Neural cell (in vitro differentiated cells): ENCODE measurements around the gene SF1. TPM values are rescaled to one million over a fixed set of nuclear protein-coding genes. Genes with fewer than 3 reads are reported as not detected.

Experiments used
- H2AFZ ChIP-seq: fragments of 200-600, 300-800 bp; sonication (generic), shearing (Covaris generic); 2 replicates; pipeline ENCODE4 v1.6.0; 2014; ENCODE audit warnings: low read depth, mild to moderate bottlenecking, antibody characterized with exemption, low read length, moderate library complexity
- H3F3A ChIP-seq: fragments of 200-600 bp; shearing (Covaris generic); 2 replicates; pipeline ENCODE4 v1.6.1; 2016; ENCODE audit warnings: mild to moderate bottlenecking, moderate library complexity, mixed read lengths, antibody characterized with exemption, low read length; ENCODE audit not compliant: insufficient read depth, poor library complexity, severe bottlenecking
- H3K27ac ChIP-seq: fragments of 200-600, 300-800 bp; sonication (generic), shearing (Covaris generic); 2 replicates; pipeline ENCODE4 v1.5.1; 2014; ENCODE audit warnings: mild to moderate bottlenecking, low read length, moderate library complexity
- H3K27me3 ChIP-seq: fragments of 300-800, 200-600 bp; sonication (generic), shearing (Covaris generic); 2 replicates; pipeline ENCODE4 v1.6.0; 2014; ENCODE audit warnings: mild to moderate bottlenecking, low read depth, low read length, moderate library complexity; ENCODE audit not compliant: insufficient read depth
- H3K36me3 ChIP-seq: fragments of 300-800, 200-600 bp; sonication (generic), shearing (Covaris generic); 2 replicates; pipeline ENCODE4 v1.5.1; 2014; ENCODE audit warnings: mild to moderate bottlenecking, antibody characterized with exemption, low read length, moderate library complexity; ENCODE audit not compliant: insufficient read depth
- H3K4me2 ChIP-seq: fragments of 300-800, 200-600 bp; sonication (generic), shearing (Covaris generic); 2 replicates; pipeline ENCODE4 v1.6.0; 2014; ENCODE audit warnings: mild to moderate bottlenecking, low read length
- H3K4me3 ChIP-seq: fragments of 300-800, 200-600 bp; sonication (generic), shearing (Covaris generic); 2 replicates; pipeline ENCODE4 v1.5.1; 2014; ENCODE audit warnings: mild to moderate bottlenecking, low read length, moderate library complexity
- H3K79me2 ChIP-seq: fragments of 200-600 bp; shearing (Covaris generic); replicated peaks from 2 replicates; pipeline ENCODE4 v1.6.0; 2014; ENCODE audit warnings: mild to moderate bottlenecking, low read length, moderate library complexity; ENCODE audit not compliant: insufficient read depth
- H3K9ac ChIP-seq: fragments of 300-800, 200-600 bp; sonication (generic), shearing (Covaris generic); 2 replicates; pipeline ENCODE4 v1.6.1; 2016; ENCODE audit warnings: mild to moderate bottlenecking, low read length, mixed read lengths
- H3K9me2 ChIP-seq: fragments of 200-600 bp; shearing (Covaris generic); 2 replicates; pipeline ENCODE4 v1.6.1; 2016; ENCODE audit warnings: mild to moderate bottlenecking, low read length, mixed read lengths; ENCODE audit not compliant: insufficient read depth
- H3K9me3 ChIP-seq: fragments of 200-600, 300-800 bp; sonication (generic), shearing (Covaris generic); 2 replicates; pipeline ENCODE4 v1.6.1; 2016; ENCODE audit warnings: mild to moderate bottlenecking, mixed run types, low read length, moderate library complexity, mixed read lengths
- H4K20me1 ChIP-seq: fragments of 200-600 bp; shearing (Covaris generic); 2 replicates; pipeline ENCODE4 v1.6.1; 2016; ENCODE audit warnings: mild to moderate bottlenecking, mixed run types; ENCODE audit not compliant: insufficient read depth
- CTCF ChIP-seq: fragments of 450-650 bp; IDR thresholded peaks from 2 replicates; pipeline ENCODE4 v1.5.1; 2014; ENCODE audit warnings: antibody characterized with exemption, mild to moderate bottlenecking, moderate library complexity; ENCODE audit not compliant: poor library complexity, severe bottlenecking
- EP300 ChIP-seq: fragments of 450-650 bp; conservative IDR thresholded peaks from 2 replicates; pipeline ENCODE4 v1.6.1; 2014; ENCODE audit warnings: antibody characterized with exemption, mild to moderate bottlenecking, moderate library complexity; ENCODE audit not compliant: poor library complexity, severe bottlenecking
- EZH2 ChIP-seq: fragments of 200-600, 300-800 bp; shearing (Covaris generic), sonication (generic); IDR thresholded peaks from 2 replicates; pipeline ENCODE4 v1.6.1; 2014; ENCODE audit warnings: antibody characterized with exemption, low read length, borderline replicate concordance, mild to moderate bottlenecking; ENCODE audit not compliant: insufficient read depth, poor library complexity, severe bottlenecking
- MXI1 ChIP-seq: fragments of 450-650 bp; conservative IDR thresholded peaks from 2 replicates; pipeline ENCODE4 v1.6.1; 2014; ENCODE audit warnings: antibody characterized with exemption, mild to moderate bottlenecking; ENCODE audit not compliant: poor library complexity, severe bottlenecking
- POLR2AphosphoS5 ChIP-seq: IDR thresholded peaks from 2 replicates; pipeline ENCODE4 v1.6.1; 2012
- RAD21 ChIP-seq: fragments of 450-650 bp; conservative IDR thresholded peaks from 2 replicates; pipeline ENCODE4 v1.6.1; 2014; ENCODE audit warnings: antibody characterized with exemption, mild to moderate bottlenecking, moderate library complexity
- SMC3 ChIP-seq: fragments of 450-650 bp; conservative IDR thresholded peaks from 2 replicates; pipeline ENCODE4 v1.6.1; 2014; ENCODE audit warnings: antibody characterized with exemption, mild to moderate bottlenecking, moderate library complexity; ENCODE audit not compliant: poor library complexity
- TAF1 ChIP-seq: IDR thresholded peaks from 2 replicates; pipeline ENCODE4 v1.6.1; 2012; ENCODE audit warnings: low read depth
- polyA plus RNA-seq: library from polyadenylated mRNA; depleted of rRNA; stranded (reverse); fragments of >200 nt; gene quantifications from 2 replicates; pipeline ENCODE4 v1.2.3, GENCODE V29; 2014
- TF ChIP-seq, protein P1 (sequence below): IDR thresholded peaks from 2 replicates; pipeline ENCODE4 v1.6.1; 2012; ENCODE audit warnings: borderline replicate concordance

Gene SF1
- polyA plus RNA-seq, 1 donor from 2014 or later, result 53.2 TPM

DNA sequence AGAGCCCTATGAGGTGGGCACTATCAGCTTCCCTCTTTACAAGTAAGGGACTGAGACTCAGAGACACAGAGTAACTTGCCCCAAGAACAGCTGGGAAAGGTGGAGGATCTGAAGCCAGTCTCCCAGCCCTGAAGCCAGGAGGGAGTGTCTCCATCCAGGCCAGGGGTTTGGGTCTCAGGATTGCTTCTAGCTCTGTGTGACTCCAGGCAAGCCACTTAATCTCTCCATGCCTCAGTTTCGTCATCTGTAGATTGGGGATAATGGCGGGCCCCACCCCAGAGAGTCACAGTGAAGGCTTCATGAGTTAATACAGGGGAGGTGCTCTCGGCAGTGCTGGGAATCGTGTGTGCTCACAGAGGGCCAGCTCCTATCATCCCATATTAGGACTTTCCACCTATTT lies 14.1 kb upstream of the SF1 start:
- TF ChIP-seq TAF1, result no peak
- no peak overlapping the region for H3K4me2 ChIP-seq
- H2AFZ ChIP-seq, result no peak overlapping the region
- no peak overlapping the region for H3K27ac ChIP-seq
- no peaks in the 10 kb centered on the region for H3K36me3 ChIP-seq
- H3K79me2 ChIP-seq, result no peaks in the 10 kb centered on the region
- no peaks in the 10 kb centered on the region for H3K27me3 ChIP-seq
- no peaks in the 10 kb centered on the region for H4K20me1 ChIP-seq
- H3K9ac ChIP-seq, result no peak overlapping the region
- no peak overlapping the region for H3K4me3 ChIP-seq
- no peaks in the 10 kb centered on the region for H3F3A ChIP-seq
- H3K9me2 ChIP-seq, result no peaks in the 10 kb centered on the region
- no peaks in the 10 kb centered on the region for H3K9me3 ChIP-seq

DNA sequence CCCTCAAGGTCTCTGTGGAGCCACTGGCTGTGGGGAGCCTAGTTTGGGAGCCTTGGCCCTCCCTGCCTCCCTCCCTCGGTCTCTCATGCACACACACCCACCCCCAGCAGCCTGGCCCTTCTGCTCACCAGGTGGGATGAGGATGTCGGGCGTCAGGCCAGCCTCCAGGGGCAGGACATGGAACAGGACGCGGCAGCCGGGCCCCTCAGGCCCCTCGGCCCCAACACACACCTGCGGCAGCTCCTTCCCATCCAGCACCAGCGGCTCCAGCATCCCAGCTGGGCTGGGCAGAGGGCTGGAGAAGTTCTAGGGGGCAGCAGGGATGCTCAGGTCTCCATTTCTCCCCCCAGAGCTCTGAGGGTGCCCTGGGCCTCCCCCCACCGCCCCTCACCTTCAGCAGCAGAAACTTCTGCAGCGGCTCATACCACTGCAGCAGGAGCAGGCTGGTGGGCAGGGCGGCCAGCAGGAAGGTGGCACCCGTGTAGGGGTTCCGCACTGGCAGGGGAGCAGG lies 13.5 kb upstream of the SF1 start:
- Histone ChIP-seq H3K9me3 (no peaks in the 10 kb centered on the region), H3K4me3 (no peak overlapping the region), H3K36me3 (no peaks in the 10 kb centered on the region), H3K9ac (no peak overlapping the region), H3K27ac (no peak overlapping the region), H2AFZ (no peak overlapping the region), H3K9me2 (no peaks in the 10 kb centered on the region), H3K4me2 (no peak overlapping the region), H3K27me3 (no peaks in the 10 kb centered on the region), H3K79me2 (no peaks in the 10 kb centered on the region), H3F3A (no peaks in the 10 kb centered on the region), H4K20me1 (no peaks in the 10 kb centered on the region)
- TF ChIP-seq SMC3 (no peak), RAD21 (no peak), EZH2 (no peak), TAF1 (no peak), CTCF (no peak), POLR2AphosphoS5 (no peak), EP300 (no peak)

DNA sequence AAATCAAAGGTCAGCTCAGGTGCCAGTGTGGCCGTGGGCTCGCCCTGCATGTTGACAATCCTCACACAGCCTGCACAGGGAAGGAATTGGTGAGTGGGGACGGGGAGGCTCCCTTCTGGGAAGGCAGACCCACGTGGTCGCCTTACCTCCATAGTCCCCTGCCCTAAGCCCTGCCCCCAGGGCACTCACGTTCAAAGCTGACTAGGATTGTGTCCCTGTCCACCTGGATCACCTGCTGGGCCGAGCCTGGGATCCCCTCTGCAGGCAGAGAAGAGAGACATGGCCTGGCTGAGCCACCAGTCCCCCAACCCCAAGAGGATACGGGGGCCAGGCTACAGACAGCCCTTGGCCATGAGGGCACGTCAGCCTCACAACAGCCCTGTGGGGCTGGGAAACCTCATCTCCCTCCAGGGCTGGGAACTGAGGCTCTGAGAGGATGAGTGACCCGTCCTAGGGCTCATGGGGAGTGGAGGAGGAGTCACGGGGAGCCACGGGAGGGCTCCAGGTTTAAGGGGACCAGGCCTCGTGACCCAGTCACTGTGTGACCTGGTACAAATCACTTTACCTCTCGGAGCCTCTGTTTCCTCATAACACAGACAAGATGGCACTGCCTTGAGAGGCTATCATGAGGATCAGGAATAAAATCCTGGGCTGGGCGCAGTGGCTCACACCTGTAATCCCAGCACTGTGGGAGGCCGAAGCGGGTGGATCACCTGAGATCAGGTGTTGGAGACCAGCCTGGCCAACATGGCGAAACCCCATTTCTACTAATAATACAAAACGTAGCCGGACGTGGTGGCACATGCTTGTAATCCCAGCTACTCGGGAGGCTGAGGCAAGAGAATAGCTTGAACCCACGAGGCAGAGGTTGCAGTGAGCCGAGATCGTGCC lies 12.1 kb upstream of the SF1 start:
- H4K20me1 ChIP-seq, result no peaks in the 10 kb centered on the region
- H3K4me2 ChIP-seq, result no peak overlapping the region
- H3K9me3 ChIP-seq, result no peaks in the 10 kb centered on the region
- H2AFZ ChIP-seq, result no peak overlapping the region
- H3K27me3 ChIP-seq, result no peaks in the 10 kb centered on the region
- H3F3A ChIP-seq, result no peaks in the 10 kb centered on the region
- no peak overlapping the region for H3K9ac ChIP-seq
- H3K36me3 ChIP-seq, result no peaks in the 10 kb centered on the region
- H3K4me3 ChIP-seq, result no peak overlapping the region
- no peaks in the 10 kb centered on the region for H3K79me2 ChIP-seq
- no peak overlapping the region for H3K27ac ChIP-seq
- H3K9me2 ChIP-seq, result no peaks in the 10 kb centered on the region
- TF ChIP-seq SMC3 (no peak), CTCF (no peak), POLR2AphosphoS5 (no peak), RAD21 (no peak), TAF1 (no peak), EZH2 (no peak), MXI1 (no peak), EP300 (no peak)
- TF ChIP-seq, protein P1, sequence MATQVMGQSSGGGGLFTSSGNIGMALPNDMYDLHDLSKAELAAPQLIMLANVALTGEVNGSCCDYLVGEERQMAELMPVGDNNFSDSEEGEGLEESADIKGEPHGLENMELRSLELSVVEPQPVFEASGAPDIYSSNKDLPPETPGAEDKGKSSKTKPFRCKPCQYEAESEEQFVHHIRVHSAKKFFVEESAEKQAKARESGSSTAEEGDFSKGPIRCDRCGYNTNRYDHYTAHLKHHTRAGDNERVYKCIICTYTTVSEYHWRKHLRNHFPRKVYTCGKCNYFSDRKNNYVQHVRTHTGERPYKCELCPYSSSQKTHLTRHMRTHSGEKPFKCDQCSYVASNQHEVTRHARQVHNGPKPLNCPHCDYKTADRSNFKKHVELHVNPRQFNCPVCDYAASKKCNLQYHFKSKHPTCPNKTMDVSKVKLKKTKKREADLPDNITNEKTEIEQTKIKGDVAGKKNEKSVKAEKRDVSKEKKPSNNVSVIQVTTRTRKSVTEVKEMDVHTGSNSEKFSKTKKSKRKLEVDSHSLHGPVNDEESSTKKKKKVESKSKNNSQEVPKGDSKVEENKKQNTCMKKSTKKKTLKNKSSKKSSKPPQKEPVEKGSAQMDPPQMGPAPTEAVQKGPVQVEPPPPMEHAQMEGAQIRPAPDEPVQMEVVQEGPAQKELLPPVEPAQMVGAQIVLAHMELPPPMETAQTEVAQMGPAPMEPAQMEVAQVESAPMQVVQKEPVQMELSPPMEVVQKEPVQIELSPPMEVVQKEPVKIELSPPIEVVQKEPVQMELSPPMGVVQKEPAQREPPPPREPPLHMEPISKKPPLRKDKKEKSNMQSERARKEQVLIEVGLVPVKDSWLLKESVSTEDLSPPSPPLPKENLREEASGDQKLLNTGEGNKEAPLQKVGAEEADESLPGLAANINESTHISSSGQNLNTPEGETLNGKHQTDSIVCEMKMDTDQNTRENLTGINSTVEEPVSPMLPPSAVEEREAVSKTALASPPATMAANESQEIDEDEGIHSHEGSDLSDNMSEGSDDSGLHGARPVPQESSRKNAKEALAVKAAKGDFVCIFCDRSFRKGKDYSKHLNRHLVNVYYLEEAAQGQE, result no peak
